Fibroblast of mammary gland (primary cell): ENCODE data around the gene VPS54.

Experiments used
- DNase-seq: peaks from one replicate; pipeline ENCODE4 v3.0.0-alpha.2; 2010; ENCODE audit warnings: low read depth
- H3K4me3 ChIP-seq: 2 replicates; pipeline ENCODE4 v1.5.1; 2011; ENCODE audit warnings: low read depth, mild to moderate bottlenecking, low read length, moderate library complexity; ENCODE audit not compliant: control insufficient read depth
- CTCF ChIP-seq: conservative IDR thresholded peaks from 2 replicates; pipeline ENCODE4 v1.5.1; 2011; ENCODE audit warnings: low read depth, low read length, inconsistent platforms; ENCODE audit not compliant: control insufficient read depth, insufficient read depth

The VPS54 gene

DNA sequence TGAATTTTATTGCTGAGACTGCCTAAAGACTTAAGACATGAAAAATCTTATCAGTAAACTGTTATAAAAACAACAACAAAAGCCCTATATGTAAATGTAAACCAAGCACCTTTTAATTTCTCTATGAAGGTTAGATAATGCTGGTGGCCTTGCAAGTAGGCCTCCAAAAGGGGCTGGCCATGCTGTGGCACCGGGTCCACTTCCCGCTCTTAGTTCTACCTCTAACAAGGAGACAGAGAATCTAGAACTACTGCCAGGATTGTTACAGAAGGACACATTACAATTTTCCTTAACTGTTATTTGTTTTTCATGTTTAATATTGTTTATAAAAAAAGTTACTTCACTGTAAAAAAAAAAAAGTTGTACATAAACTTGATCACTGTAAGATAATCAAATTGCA lies 128.6 kb downstream of the VPS54 start:
- no peak overlapping the region for H3K4me3 ChIP-seq
- TF ChIP-seq CTCF, result no peak
- no peak for DNase-seq

GRCh38 chr2:63888490-63889402 lies 130.5 kb downstream of the VPS54 start:
- H3K4me3 ChIP-seq, result no peak overlapping the region
- DNase-seq, result peak; percentile 51
- TF ChIP-seq CTCF, result peak; percentile 77

DNA sequence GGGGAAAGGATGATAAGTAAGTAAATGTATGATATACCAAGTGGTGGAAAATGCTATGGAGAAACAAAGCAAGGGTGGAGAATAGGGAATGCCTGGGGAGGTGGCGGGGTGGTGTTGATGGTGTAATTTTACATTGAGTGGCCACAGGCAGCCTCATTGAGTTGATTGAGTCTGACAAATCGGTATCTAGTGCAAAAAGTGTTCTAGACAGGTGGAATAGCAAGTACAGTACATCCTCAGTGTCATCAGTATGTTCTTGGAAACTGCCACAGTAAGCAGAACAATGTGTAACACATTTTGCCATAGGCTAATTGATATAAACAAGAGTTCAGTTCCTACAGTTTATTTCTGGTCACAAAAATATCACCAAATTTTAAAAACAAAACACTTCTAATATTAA lies 131.2 kb downstream of the VPS54 start:
- DNase-seq, result no peak
- TF ChIP-seq CTCF, result no peak
- H3K4me3 ChIP-seq, result no peak overlapping the region

GRCh38 chr2:63886445-63886844 lies 132.8 kb downstream of the VPS54 start:
- no peak for DNase-seq
- no peak overlapping the region for H3K4me3 ChIP-seq
- no peak for TF ChIP-seq CTCF

DNA sequence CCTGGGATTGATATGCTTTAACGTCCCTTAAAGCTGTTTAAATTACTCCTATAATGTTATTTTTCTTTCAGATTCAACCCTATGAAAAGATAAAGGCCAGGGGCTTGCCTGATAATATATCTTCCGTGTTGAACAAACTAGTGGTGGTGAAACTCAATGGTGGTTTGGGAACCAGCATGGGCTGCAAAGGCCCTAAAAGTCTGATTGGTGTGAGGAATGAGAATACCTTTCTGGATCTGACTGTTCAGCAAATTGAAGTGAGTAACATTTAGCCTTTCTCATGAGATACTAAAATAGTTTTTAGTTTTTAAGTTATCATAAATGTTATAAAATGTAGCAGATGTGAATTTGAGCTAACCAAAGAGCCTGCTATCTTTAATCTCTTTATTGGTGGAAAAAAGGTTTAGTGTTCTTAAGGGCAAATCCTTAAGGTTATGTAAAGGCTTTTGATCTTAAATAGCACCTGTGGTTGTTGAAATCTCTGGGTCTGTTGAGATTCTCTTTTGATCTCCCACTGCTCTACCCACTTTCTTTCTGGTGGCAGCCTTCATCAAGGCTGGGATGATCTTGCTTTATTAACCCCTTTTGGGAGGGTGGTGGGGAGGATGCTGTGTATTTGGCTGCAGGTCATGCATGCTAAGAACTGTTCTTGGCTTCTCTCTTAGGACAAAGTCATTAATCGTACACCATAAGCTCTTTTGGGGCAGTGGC lies 136.7 kb downstream of the VPS54 start:
- no peak for TF ChIP-seq CTCF
- DNase-seq, result no peak
- H3K4me3 ChIP-seq, result no peak overlapping the region

DNA sequence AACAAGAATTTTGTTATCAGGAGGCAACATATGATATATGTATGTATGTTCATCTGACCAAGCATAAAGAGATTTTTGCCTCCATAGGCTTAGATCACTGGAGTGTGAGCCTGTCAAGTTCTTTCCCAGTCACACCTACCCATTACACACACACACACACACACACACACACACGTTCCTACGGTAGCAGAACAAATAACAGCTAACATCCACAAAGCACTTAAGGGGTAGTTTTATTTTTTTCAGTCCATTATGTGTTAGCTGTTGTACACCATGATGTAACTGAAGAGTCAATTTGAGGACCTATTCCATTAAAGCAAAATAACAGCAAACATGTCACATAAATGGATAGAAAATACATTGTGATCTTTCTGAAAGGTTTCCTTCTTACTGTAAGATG lies 138.0 kb downstream of the VPS54 start:
- no peak overlapping the region for H3K4me3 ChIP-seq
- no peak for DNase-seq
- TF ChIP-seq CTCF, result no peak

- no peak for TF ChIP-seq CTCF
- no peak for DNase-seq
Observed at GRCh38 chr2:63880625-63881024, 138.6 kb downstream of the VPS54 start.

More at GRCh38 chr2:63880625-63881024, 138.6 kb downstream of the VPS54 start:
- H3K4me3 ChIP-seq, result no peak overlapping the region
